Measurements from ENCODE around the gene ASCL1.
A peak's percentile ranks its signal among the peaks of the same experiment; 100 is the strongest.

The ASCL1 gene

GRCh38 chr12:102957339-102958050 is at the start of gene ASCL1:
Gene ASCL1, plus strand, starts transcription at chr12:102957674. Its CDS starts 571 bp downstream, at chr12:102958245.
- no peak for DNase-seq

- DNase-seq = no peak
These were observed 49.6 kb upstream of the ASCL1 start for GRCh38 chr12:102907918-102908317.

DNA sequence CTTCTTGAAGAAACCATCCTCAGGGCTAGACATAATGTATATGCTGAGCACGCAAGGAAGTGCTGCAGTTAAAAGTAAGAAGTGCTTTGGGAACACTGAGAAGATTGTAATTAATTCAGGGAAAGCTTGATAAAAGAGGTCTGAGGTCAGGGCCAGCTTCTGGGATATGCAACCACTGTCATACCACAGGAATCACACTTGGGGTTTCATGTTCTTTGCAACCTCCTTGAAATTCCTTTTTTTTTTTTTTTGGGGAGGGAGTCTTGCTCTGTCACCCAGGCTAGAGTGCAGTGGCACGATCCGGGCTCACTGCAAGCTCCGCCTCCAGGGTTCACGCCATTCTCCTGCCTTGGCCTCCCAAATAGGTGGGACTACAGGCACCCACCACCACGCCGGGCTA is 47.3 kb upstream of the ASCL1 start:
- no peak for DNase-seq

GRCh38 chr12:102910792-102911191 is 46.7 kb upstream of the ASCL1 start:
- no peak for DNase-seq

DNA sequence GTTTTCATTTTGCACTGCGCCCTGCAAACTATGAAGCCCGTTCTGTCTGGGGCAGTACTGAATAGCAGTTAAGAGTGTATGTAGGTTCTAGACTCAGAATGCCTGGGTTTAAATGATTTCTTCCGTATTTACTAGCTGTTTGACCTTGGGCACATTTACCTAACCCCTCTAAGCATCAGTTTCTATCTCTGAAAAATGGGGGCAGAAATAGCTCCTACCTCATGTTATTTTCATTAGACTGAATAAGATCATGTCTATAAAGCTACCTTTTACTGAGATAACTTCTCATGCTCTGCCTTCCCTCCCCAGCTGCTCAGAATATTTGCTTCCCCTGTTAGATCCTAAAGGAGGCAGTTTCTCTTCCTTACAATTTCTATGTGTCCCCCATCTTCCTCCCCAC is 46.2 kb upstream of the ASCL1 start:
- DNase-seq = no peak

- DNase-seq = no peak
These were observed 45.2 kb upstream of the ASCL1 start for GRCh38 chr12:102912258-102912657.

DNA sequence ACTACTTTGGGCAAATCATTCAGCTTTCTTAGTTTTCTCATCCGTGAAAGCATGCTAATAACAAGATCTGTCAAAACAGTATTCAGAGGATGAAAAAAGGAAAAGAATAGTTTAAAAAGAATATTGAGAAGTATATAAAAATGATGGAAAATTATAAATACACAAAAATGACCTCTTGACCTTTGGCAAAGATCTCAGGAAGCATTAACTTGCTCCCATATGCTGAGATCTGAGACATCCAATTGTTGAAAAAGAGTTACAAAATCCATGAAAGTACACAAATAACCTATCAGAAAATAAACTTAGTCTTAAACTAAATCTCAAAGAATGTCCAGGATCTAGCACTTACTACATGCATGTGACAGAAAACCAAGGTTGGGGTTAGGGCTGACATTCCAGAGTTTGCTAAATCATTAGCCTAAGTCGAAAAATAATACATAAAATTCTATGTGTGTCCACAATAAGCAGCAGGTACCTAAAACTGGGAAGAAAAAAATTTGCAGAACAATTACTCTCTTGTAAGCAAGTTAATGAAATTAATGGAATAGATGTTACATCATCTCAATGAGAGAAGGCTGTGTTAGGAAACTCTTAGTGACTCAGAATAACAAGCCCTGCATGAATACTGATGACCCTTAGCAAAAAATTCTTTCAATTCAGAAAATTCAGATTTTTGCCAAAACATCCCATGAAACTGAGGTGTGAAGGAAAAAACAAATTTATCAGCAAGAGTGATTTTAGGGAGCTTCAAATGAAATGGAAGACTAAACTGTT is 43.8 kb upstream of the ASCL1 start:
- DNase-seq = no peak

DNA sequence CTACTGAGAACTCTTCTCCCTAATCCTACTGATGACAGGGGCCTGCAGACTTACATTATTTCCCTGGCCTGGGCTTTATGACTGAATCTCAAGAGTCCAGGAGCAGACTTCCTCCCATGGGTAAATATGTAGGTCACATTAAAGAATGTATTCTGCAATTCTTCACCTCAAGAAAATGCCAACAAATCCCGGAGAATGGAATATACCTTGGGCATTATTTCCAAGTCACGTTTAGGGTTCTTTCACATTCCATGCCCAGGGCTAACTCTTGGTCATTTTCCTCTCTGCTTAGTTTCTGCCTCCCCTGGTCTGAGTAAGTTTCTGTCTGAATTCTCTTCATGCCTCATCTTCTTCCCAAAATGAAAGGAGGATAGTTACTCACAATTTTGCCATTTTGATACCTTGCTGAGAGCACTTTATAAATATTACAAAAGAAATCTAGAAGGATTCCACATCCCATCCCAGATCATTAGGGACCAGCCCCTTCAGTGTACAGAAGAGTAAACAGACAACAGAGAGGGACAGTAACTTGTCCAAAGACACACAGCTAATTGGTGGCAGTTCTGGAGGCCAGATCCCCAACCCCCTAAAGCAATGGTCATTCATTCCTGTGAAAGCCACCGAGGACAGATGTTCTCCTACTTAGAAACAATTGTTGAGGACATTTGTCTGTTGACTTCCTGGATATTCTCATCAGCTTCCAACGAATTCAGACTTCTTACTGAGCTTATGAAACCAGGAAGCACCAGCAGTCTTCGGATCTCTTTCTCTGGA is 41.0 kb upstream of the ASCL1 start:
- no peak for DNase-seq

- no peak for DNase-seq
These were observed 40.3 kb upstream of the ASCL1 start, which contains the start of gene PAH for GRCh38 chr12:102917026-102917787. Gene PAH, minus strand, starts transcription at chr12:102917244. Its CDS starts 114 bp downstream, at chr12:102917130.

- no peak for DNase-seq
These were observed 38.6 kb upstream of the ASCL1 start for GRCh38 chr12:102918840-102919239.

- no peak for DNase-seq
These were observed 37.2 kb upstream of the ASCL1 start for GRCh38 chr12:102920271-102920670.

DNA sequence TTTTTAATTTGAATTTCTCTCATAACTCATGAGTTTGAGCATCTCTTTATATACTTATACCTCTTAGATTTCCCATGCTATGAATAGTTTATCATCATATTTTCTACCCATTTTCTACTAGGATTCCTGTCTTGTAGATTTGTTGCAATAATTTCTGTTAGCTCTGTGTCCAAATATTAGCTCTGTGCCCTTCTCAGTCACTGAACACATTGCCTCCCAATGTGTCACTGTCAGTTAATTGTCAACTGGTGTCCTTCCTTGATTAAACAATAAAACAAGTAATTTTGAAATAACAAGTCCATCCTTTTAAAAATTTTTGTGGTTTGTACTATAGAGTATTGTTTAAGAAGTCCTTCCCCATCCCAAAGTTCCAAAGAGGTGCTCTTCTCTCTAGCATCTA is 36.2 kb upstream of the ASCL1 start:
- DNase-seq = no peak

DNA sequence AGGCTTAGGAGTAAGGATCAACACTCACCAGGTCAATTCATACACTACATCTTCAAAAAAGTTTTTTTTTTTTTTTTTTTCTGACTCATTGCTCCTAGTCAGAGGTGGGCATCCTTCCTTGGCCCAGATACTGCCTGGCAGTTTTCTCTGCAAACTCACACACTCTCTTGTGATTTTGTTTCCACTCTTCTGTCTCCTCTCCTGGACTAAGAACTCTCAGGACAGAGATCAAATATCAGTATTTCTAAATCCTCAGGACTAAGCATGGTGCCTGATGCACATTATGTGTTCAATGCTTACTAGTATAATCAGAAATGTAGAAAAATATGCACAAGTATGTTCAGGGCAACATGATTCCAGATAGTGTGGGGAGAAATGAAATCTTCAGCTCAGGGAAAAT is 30.3 kb upstream of the ASCL1 start:
- no peak for DNase-seq

- DNase-seq = no peak
These were observed 24.3 kb upstream of the ASCL1 start for GRCh38 chr12:102933168-102933567.

- no peak for DNase-seq
These were observed 18.4 kb upstream of the ASCL1 start for GRCh38 chr12:102939059-102939458.

- no peak for DNase-seq
These were observed 17.7 kb upstream of the ASCL1 start for GRCh38 chr12:102939670-102940222.

DNA sequence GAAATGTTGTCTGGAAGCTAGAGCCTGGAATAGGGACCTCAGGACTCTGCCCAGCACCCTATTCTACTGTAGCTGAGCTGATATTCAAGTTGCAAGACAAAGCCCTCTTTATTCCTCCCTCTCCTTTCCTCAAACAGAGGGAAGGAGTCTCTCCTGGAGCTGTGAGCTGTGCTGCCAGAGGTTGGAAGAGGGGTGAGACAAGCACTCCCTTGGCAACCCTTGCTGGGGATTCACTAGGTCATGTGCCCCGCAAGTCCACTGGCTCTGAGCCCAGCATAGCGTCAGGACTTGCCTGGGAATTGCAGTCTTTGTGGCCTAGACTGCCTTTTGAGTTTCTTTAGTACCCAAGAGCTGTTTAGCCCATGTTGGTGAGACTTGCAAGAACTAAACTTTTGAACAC is 11.4 kb upstream of the ASCL1 start:
- no peak for DNase-seq

- peak; percentile 8 for DNase-seq
These were observed 8.5 kb upstream of the ASCL1 start for GRCh38 chr12:102948941-102949352.

DNA sequence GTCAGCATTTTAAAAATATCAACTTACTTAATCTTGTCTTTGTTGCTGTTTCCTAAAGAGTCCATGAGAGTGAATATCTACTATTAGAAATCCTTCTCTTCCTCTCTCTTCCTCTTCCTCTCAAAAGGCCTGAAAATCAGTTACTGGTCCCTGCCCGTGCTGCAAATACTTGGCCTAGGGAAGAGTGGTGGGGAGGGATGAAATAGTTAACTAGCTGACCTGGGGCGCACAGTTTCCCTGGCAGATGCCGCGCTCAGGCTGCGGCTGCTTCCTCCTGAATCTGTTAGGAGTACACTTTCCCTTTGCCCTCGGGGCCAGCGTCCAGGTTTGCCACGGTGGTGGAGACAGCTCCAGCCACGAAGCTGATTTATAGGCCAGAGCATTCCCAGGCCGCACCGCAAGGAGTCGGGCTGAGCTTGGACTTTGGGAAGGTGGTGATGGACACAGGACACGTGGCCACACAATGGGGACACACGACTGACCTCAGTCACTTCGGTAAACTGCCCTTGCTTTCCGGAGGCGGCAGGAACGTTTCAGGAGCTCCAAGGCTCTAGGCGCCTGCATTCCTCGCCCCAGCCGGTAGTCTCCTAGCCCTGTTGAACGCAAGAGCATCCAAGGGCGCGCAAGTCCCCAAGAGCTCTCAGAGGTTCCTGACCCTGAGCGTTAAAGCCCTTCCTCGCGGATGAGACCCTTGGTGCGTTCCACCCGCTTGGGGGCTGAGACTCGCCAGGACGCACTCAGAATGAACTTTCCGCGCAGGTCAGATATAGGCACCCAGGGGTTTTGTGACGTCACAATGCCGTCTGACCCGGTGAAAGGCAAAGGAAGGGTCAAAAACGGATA is 7.1 kb upstream of the ASCL1 start:
- no peak for DNase-seq

DNA sequence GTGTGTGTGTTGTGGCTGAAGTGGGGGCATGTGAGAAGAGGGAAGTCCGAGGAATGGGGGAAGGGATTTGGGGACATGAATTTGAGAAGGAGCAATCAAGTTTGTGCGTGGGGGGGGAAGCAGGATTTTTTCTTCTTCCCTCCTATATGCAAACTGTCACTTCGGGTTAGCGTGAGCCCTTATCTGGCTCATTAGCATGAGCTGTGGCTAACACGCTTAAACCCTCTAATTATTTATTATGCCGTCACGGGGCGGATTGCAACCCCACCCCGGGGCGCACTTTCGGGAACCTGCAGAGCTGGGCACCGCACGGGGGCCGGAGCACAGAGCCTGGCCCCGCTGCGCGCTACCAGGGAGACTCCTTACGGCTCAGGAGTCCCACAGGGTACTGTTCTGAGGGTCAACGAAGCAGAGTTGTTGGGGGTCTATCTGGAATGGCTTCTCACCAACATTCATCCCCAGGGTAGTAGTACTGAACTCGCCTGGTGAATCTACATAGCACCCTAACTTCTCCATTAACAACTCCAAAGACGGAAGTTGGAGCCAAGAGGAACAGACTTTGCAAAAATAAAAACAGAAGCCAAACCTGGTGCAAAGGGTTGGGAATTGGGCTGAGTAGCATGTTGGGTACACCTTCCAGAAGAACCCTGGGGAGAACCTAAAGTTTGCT is 6.4 kb upstream of the ASCL1 start:
- DNase-seq = no peak

DNA sequence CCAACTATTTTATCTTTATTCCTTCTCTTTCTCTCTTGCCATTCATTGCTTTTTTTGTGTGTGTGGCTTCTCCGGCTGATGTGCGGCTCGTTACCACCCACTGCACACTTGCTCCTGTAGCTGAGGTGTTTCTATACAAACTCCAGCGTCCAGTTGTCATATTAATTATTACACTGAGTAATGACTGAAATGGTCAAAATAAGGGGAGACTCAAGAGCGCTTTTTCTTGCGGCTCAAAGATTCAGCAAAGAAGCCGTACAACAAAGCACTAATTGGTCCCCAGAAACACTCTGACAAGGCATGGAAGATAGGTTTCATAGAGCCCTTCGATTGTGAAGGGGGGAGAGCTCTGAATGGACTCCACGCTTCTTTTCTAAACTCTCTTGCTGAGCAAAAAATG is 5.6 kb upstream of the ASCL1 start:
- no peak for DNase-seq

Measured in KG1 (cell line).